HepG2 (cell line): ENCODE data around the gene DNAL4. TPM values are rescaled to one million over a fixed set of nuclear protein-coding genes. Genes with fewer than 3 reads are reported as not detected.
A peak's percentile ranks its signal among the peaks of the same experiment; 100 is the strongest.

Experiments
- ARHGAP35 ChIP-seq: sonication (generic); formaldehyde crosslinking; IDR thresholded peaks from 2 replicates; pipeline ENCODE4 v1.9.0; 2022; ENCODE audit warnings: mild to moderate bottlenecking, inconsistent platforms, moderate library complexity, missing genetic modification reagents, borderline replicate concordance
- CHD4 ChIP-seq: fragments of 200-600 bp; sonication (generic); IDR thresholded peaks from 2 replicates; pipeline ENCODE4 v1.7.0; 2017; ENCODE audit warnings: mild to moderate bottlenecking, low read length, borderline replicate concordance
- DNMT3B ChIP-seq: conservative IDR thresholded peaks from 2 replicates; pipeline ENCODE4 v1.6.1; 2016; ENCODE audit warnings: missing biosample characterization, control low read depth
- GATA4 ChIP-seq: sonication (generic); IDR thresholded peaks from 2 replicates; pipeline ENCODE4 v1.6.1; 2016; ENCODE audit warnings: antibody characterized with exemption, low read depth, borderline replicate concordance
- SNRNP70 ChIP-seq: fragments of 200-400 bp; formaldehyde crosslinking; IDR thresholded peaks from 2 replicates; pipeline ENCODE4 v1.6.1; 2017; ENCODE audit warnings: mild to moderate bottlenecking, low read depth, low read length, moderate library complexity
- SP2 ChIP-seq: sonication (generic); formaldehyde crosslinking; IDR thresholded peaks from 2 replicates; pipeline ENCODE4 v1.5.1; 2020; ENCODE audit warnings: mild to moderate bottlenecking, missing genetic modification reagents
- TRIM24 ChIP-seq: sonication (generic); formaldehyde crosslinking; IDR thresholded peaks from 2 replicates; pipeline ENCODE4 v1.8.0; 2022; ENCODE audit warnings: mild to moderate bottlenecking, missing genetic modification reagents
- ZBTB38 ChIP-seq: sonication (generic); formaldehyde crosslinking; IDR thresholded peaks from 2 replicates; pipeline ENCODE4 v1.5.1; 2020; ENCODE audit warnings: mild to moderate bottlenecking, missing genetic modification reagents
- ZFY ChIP-seq: sonication (generic); formaldehyde crosslinking; IDR thresholded peaks from 2 replicates; pipeline ENCODE4 v1.4.0; 2020; ENCODE audit warnings: missing genetic modification reagents
- ZNF10 ChIP-seq: sonication (generic); formaldehyde crosslinking; IDR thresholded peaks from 2 replicates; pipeline ENCODE4 v1.4.0; 2020; ENCODE audit warnings: mild to moderate bottlenecking, low read depth, missing genetic modification reagents, borderline replicate concordance
- ZNF33A ChIP-seq: sonication (generic); formaldehyde crosslinking; IDR thresholded peaks from 2 replicates; pipeline ENCODE4 v1.5.1; 2020; ENCODE audit warnings: missing genetic modification reagents, mild to moderate bottlenecking, moderate library complexity, borderline replicate concordance
- ZNF354B ChIP-seq: sonication (generic); formaldehyde crosslinking; IDR thresholded peaks from 2 replicates; pipeline ENCODE4 v1.8.0; 2022; ENCODE audit warnings: mild to moderate bottlenecking, missing genetic modification reagents
- ZNF431 ChIP-seq: sonication (generic); formaldehyde crosslinking; IDR thresholded peaks from 2 replicates; pipeline ENCODE4 v1.9.0; 2022; ENCODE audit warnings: missing genetic modification reagents, low read depth, mild to moderate bottlenecking, borderline replicate concordance
- ZNF549 ChIP-seq: sonication (generic); formaldehyde crosslinking; IDR thresholded peaks from 2 replicates; pipeline ENCODE4 v1.5.0; 2020; ENCODE audit warnings: missing genetic modification reagents
- ZNF558 ChIP-seq: sonication (generic); formaldehyde crosslinking; IDR thresholded peaks from 2 replicates; pipeline ENCODE4 v1.9.0; 2022; ENCODE audit warnings: mild to moderate bottlenecking, missing genetic modification reagents, borderline replicate concordance
- ZNF720 ChIP-seq: sonication (generic); formaldehyde crosslinking; IDR thresholded peaks from 2 replicates; pipeline ENCODE4 v1.4.0; 2020; ENCODE audit warnings: missing genetic modification reagents
- ZNF737 ChIP-seq: sonication (generic); formaldehyde crosslinking; IDR thresholded peaks from 2 replicates; pipeline ENCODE4 v1.5.0; 2020; ENCODE audit warnings: missing genetic modification reagents, mild to moderate bottlenecking, borderline replicate concordance
- ZSCAN9 ChIP-seq: IDR thresholded peaks from 2 replicates; pipeline ENCODE4 v1.6.1; 2016; ENCODE audit warnings: borderline replicate concordance
- polyA plus RNA-seq, 8 experiments: library from polyadenylated mRNA; depleted of rRNA in 3 of 8; stranded (reverse) in 7 of 8; unstranded in 1 of 8; fragments of >200 nt; fragmentation: Illumina TruSeq in 4 of 8; extraction: Trizol in 4 of 8; gene quantifications; 2 replicates each; pipeline versions ENCODE4 v1.2.1 to v1.2.3, GENCODE V29; 2011 to 2016; ENCODE audit warnings: low read depth in 4 of 8, missing spikeins in 1 of 8, mixed read lengths in 1 of 8; ENCODE audit not compliant: insufficient read depth in 1 of 8
- total RNA-seq, 5 experiments: library from RNA; depleted of rRNA; stranded (reverse); fragments of >200 nt; fragmentation: Illumina TruSeq; extraction: Trizol; gene quantifications; 2 replicates each; pipeline ENCODE4 v1.2.3, GENCODE V29; 2016; ENCODE audit warnings: low read depth in 1 of 5
- TF ChIP-seq, protein P1 (sequence below): fragments of 450-650 bp; IDR thresholded peaks from 2 replicates; pipeline ENCODE4 v1.6.1; 2017; ENCODE audit warnings: mild to moderate bottlenecking
- TF ChIP-seq, protein P2 (sequence below): sonication (generic); formaldehyde crosslinking; IDR thresholded peaks from 2 replicates; pipeline ENCODE4 v1.4.0; 2020; ENCODE audit warnings: mild to moderate bottlenecking, missing genetic modification reagents
- TF ChIP-seq, protein P3 (sequence below): sonication (generic); formaldehyde crosslinking; IDR thresholded peaks from 2 replicates; pipeline ENCODE4 v1.8.1; 2022; ENCODE audit warnings: low read depth, mild to moderate bottlenecking, missing genetic modification reagents
- TF ChIP-seq, protein P4 (sequence below): IDR thresholded peaks from 2 replicates; pipeline ENCODE4 v1.6.1; 2016; ENCODE audit warnings: mild to moderate bottlenecking
- TF ChIP-seq, protein P5 (sequence below): IDR thresholded peaks from 2 replicates; pipeline ENCODE4 v1.6.1; 2018; ENCODE audit warnings: missing genetic modification reagents

The DNAL4 gene
- total and polyA plus RNA-seq, 2 of the 13 experiments (the other 11 are each of a cell fraction or from before 2014, with no cell fraction given) = 8.0 to 10.7 TPM

DNA sequence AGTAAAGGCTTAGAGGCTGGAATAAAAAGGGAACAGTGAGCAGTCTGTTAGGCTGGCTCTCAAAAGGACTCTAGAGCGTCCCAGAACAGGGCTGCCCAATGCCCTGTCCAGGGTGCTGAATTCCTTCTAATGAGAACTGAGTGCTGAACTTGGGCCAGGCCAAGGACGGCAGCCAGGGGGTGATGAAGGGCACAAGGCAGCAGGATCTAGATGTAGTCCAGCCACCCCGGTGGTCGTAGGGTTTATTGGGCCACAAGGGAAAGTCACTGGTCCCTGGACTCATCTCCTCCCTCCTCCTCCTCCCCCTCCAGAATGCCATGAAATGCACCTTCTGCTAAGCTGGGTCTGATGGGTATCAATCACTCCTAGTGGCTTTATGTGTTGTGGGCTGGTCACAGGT lies 30.6 kb upstream of the DNAL4 start (continued):
- TF ChIP-seq, protein P1, sequence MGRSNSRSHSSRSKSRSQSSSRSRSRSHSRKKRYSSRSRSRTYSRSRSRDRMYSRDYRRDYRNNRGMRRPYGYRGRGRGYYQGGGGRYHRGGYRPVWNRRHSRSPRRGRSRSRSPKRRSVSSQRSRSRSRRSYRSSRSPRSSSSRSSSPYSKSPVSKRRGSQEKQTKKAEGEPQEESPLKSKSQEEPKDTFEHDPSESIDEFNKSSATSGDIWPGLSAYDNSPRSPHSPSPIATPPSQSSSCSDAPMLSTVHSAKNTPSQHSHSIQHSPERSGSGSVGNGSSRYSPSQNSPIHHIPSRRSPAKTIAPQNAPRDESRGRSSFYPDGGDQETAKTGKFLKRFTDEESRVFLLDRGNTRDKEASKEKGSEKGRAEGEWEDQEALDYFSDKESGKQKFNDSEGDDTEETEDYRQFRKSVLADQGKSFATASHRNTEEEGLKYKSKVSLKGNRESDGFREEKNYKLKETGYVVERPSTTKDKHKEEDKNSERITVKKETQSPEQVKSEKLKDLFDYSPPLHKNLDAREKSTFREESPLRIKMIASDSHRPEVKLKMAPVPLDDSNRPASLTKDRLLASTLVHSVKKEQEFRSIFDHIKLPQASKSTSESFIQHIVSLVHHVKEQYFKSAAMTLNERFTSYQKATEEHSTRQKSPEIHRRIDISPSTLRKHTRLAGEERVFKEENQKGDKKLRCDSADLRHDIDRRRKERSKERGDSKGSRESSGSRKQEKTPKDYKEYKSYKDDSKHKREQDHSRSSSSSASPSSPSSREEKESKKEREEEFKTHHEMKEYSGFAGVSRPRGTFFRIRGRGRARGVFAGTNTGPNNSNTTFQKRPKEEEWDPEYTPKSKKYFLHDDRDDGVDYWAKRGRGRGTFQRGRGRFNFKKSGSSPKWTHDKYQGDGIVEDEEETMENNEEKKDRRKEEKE = no peak
- TF ChIP-seq ZNF737 (CRISPR knock-in tag) (0 out of 2 replicates have a peak, but pooled peaks have one; percentile 25), ZNF431 (CRISPR knock-in tag) (0 out of 2 replicates have a peak, but pooled peaks have one; percentile 47), ZFY (CRISPR knock-in tag) (no peak; the same call in 1 of the 2 replicates), ZNF558 (CRISPR knock-in tag) (peak; percentile 76; the same call in 1 of the 2 replicates), SNRNP70 (no peak), ARHGAP35 (peak; percentile 79; the same call in 1 of the 2 replicates), GATA4 (no peak), SP2 (no peak), ZNF354B (no peak), ZBTB38 (CRISPR knock-in tag) (no peak), ZSCAN9 (peak; percentile 98), TRIM24 (CRISPR knock-in tag) (no peak), CHD4 (no peak), ZNF720 (no peak), ZNF549 (CRISPR knock-in tag) (no peak), ZNF10 (CRISPR knock-in tag) (no peak), DNMT3B (CRISPR knock-in tag) (peak; percentile 78; the same call in 1 of the 2 replicates), ZNF33A (CRISPR knock-in tag) (no peak)
- TF ChIP-seq, protein P2, sequence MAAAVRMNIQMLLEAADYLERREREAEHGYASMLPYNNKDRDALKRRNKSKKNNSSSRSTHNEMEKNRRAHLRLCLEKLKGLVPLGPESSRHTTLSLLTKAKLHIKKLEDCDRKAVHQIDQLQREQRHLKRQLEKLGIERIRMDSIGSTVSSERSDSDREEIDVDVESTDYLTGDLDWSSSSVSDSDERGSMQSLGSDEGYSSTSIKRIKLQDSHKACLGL (CRISPR knock-in tag) = no peak
- TF ChIP-seq, protein P3, sequence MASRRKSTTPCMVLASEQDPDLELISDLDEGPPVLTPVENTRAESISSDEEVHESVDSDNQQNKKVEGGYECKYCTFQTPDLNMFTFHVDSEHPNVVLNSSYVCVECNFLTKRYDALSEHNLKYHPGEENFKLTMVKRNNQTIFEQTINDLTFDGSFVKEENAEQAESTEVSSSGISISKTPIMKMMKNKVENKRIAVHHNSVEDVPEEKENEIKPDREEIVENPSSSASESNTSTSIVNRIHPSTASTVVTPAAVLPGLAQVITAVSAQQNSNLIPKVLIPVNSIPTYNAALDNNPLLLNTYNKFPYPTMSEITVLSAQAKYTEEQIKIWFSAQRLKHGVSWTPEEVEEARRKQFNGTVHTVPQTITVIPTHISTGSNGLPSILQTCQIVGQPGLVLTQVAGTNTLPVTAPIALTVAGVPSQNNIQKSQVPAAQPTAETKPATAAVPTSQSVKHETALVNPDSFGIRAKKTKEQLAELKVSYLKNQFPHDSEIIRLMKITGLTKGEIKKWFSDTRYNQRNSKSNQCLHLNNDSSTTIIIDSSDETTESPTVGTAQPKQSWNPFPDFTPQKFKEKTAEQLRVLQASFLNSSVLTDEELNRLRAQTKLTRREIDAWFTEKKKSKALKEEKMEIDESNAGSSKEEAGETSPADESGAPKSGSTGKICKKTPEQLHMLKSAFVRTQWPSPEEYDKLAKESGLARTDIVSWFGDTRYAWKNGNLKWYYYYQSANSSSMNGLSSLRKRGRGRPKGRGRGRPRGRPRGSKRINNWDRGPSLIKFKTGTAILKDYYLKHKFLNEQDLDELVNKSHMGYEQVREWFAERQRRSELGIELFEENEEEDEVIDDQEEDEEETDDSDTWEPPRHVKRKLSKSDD (CRISPR knock-in tag) = no peak
- TF ChIP-seq, protein P4, sequence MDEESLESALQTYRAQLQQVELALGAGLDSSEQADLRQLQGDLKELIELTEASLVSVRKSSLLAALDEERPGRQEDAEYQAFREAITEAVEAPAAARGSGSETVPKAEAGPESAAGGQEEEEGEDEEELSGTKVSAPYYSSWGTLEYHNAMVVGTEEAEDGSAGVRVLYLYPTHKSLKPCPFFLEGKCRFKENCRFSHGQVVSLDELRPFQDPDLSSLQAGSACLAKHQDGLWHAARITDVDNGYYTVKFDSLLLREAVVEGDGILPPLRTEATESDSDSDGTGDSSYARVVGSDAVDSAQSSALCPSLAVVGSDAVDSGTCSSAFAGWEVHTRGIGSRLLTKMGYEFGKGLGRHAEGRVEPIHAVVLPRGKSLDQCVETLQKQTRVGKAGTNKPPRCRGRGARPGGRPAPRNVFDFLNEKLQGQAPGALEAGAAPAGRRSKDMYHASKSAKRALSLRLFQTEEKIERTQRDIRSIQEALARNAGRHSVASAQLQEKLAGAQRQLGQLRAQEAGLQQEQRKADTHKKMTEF = 0 out of 2 replicates have a peak, but pooled peaks have one; percentile 29
- TF ChIP-seq, protein P5, sequence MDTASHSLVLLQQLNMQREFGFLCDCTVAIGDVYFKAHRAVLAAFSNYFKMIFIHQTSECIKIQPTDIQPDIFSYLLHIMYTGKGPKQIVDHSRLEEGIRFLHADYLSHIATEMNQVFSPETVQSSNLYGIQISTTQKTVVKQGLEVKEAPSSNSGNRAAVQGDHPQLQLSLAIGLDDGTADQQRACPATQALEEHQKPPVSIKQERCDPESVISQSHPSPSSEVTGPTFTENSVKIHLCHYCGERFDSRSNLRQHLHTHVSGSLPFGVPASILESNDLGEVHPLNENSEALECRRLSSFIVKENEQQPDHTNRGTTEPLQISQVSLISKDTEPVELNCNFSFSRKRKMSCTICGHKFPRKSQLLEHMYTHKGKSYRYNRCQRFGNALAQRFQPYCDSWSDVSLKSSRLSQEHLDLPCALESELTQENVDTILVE (CRISPR knock-in tag) = peak; percentile 87
